ENCODE results near the gene CDKN2C.
"Not testable (repeated sequence)": the region's sequence is repeated elsewhere in the genome, so short reads cannot be mapped to it uniquely, and the experiment has no call there.

The CDKN2C gene

GRCh38 chr1:51002516-51002915 is 32.5 kb downstream of the CDKN2C start:
- no peak overlapping the region for H3K27ac ChIP-seq (replicated peaks)
- DNase-seq (ENCODE audit: low read depth in 1 of 2, low spot score in 1 of 2), result no peak
- TF ChIP-seq GABPA (IDR thresholded peaks at IDR 0.05; ENCODE audit: low read depth) (no peak), POLR2AphosphoS5 (IDR thresholded peaks at IDR 0.05; ENCODE audit: low read depth) (no peak), SPI1 (IDR thresholded peaks at IDR 0.05; ENCODE audit: borderline replicate concordance, low read depth) (no peak)
- TF ChIP-seq, protein P1, sequence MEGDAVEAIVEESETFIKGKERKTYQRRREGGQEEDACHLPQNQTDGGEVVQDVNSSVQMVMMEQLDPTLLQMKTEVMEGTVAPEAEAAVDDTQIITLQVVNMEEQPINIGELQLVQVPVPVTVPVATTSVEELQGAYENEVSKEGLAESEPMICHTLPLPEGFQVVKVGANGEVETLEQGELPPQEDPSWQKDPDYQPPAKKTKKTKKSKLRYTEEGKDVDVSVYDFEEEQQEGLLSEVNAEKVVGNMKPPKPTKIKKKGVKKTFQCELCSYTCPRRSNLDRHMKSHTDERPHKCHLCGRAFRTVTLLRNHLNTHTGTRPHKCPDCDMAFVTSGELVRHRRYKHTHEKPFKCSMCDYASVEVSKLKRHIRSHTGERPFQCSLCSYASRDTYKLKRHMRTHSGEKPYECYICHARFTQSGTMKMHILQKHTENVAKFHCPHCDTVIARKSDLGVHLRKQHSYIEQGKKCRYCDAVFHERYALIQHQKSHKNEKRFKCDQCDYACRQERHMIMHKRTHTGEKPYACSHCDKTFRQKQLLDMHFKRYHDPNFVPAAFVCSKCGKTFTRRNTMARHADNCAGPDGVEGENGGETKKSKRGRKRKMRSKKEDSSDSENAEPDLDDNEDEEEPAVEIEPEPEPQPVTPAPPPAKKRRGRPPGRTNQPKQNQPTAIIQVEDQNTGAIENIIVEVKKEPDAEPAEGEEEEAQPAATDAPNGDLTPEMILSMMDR (IDR thresholded peaks at IDR 0.05; ENCODE audit: insufficient read depth, low read length), result no peak
- TF ChIP-seq, protein P2, sequence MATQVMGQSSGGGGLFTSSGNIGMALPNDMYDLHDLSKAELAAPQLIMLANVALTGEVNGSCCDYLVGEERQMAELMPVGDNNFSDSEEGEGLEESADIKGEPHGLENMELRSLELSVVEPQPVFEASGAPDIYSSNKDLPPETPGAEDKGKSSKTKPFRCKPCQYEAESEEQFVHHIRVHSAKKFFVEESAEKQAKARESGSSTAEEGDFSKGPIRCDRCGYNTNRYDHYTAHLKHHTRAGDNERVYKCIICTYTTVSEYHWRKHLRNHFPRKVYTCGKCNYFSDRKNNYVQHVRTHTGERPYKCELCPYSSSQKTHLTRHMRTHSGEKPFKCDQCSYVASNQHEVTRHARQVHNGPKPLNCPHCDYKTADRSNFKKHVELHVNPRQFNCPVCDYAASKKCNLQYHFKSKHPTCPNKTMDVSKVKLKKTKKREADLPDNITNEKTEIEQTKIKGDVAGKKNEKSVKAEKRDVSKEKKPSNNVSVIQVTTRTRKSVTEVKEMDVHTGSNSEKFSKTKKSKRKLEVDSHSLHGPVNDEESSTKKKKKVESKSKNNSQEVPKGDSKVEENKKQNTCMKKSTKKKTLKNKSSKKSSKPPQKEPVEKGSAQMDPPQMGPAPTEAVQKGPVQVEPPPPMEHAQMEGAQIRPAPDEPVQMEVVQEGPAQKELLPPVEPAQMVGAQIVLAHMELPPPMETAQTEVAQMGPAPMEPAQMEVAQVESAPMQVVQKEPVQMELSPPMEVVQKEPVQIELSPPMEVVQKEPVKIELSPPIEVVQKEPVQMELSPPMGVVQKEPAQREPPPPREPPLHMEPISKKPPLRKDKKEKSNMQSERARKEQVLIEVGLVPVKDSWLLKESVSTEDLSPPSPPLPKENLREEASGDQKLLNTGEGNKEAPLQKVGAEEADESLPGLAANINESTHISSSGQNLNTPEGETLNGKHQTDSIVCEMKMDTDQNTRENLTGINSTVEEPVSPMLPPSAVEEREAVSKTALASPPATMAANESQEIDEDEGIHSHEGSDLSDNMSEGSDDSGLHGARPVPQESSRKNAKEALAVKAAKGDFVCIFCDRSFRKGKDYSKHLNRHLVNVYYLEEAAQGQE (IDR thresholded peaks at IDR 0.05; ENCODE audit: insufficient replicate concordance, low read depth), result no peak
- H3K27me3 ChIP-seq (ENCODE audit: insufficient read depth, poor library complexity, severe bottlenecking), result no peaks in the 10 kb centered on the region
- no peak overlapping the region for H3K4me3 ChIP-seq (replicated peaks; ENCODE audit: insufficient read depth, low read length)

DNA sequence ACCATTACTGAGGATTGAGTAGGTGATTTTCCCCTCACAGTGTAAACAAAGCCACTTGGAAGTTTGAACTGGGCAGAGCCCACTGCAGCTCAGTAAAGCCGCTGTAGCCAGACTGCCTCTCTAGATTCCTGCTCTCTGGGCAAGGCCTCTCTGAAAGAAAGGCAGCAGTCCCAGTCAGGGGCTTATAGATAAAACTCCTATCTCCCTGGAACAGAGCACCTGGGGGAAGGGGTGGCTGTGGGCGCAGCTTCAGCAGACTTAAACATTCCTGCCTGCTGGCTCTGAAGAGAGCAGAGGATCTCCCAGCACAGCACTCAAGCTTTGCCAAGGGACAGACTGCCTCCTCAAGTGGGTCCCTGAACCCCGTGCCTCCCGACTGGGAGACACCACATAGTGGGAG is 35.5 kb downstream of the CDKN2C start:
- DNase-seq (ENCODE audit: low read depth in 1 of 2, low spot score in 1 of 2); H3K27me3 ChIP-seq (ENCODE audit: insufficient read depth, poor library complexity, severe bottlenecking); H3K4me3 ChIP-seq (replicated peaks; ENCODE audit: insufficient read depth, low read length); H3K27ac ChIP-seq (replicated peaks): not testable (repeated sequence)

GRCh38 chr1:51009381-51009780 is 39.3 kb downstream of the CDKN2C start:
- TF ChIP-seq, protein P1 (IDR thresholded peaks at IDR 0.05; ENCODE audit: insufficient read depth, low read length), result no peak
- TF ChIP-seq, protein P2 (IDR thresholded peaks at IDR 0.05; ENCODE audit: insufficient replicate concordance, low read depth), result no peak
- TF ChIP-seq GABPA (IDR thresholded peaks at IDR 0.05; ENCODE audit: low read depth), result no peak
- TF ChIP-seq SPI1 (IDR thresholded peaks at IDR 0.05; ENCODE audit: borderline replicate concordance, low read depth), result no peak
- TF ChIP-seq POLR2AphosphoS5 (IDR thresholded peaks at IDR 0.05; ENCODE audit: low read depth), result no peak
- Histone ChIP-seq H3K27ac (replicated peaks) (no peak overlapping the region), H3K27me3 (ENCODE audit: insufficient read depth, poor library complexity, severe bottlenecking) (no peaks in the 10 kb centered on the region), H3K4me3 (replicated peaks; ENCODE audit: insufficient read depth, low read length) (no peak overlapping the region)
- DNase-seq (ENCODE audit: low read depth in 1 of 2, low spot score in 1 of 2), result no peak

DNA sequence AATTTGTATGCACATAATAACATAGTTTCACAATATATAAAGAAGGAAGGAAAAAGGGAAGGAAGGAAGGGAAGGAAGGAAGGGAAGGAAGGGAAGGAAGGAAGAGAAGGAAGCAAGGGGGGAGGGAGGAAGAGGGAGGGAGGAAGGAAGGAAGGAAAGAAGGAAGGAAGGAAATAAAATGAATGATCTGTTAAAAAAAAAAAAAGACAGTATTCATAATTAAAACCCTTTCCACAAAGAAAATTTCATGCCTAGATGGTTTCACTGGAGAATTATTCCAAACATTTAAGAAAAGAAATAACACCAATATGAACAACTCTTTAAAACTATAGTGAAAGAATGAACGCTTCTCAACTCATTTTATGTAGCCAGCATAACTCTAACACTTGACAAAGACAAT is 44.8 kb downstream of the CDKN2C start:
- no peak for DNase-seq (ENCODE audit: low read depth in 1 of 2, low spot score in 1 of 2)
- no peak for TF ChIP-seq GABPA (IDR thresholded peaks at IDR 0.05; ENCODE audit: low read depth)
- TF ChIP-seq POLR2AphosphoS5 (IDR thresholded peaks at IDR 0.05; ENCODE audit: low read depth), result no peak
- no peak for TF ChIP-seq SPI1 (IDR thresholded peaks at IDR 0.05; ENCODE audit: borderline replicate concordance, low read depth)
- TF ChIP-seq, protein P2 (IDR thresholded peaks at IDR 0.05; ENCODE audit: insufficient replicate concordance, low read depth), result no peak
- TF ChIP-seq, protein P1 (IDR thresholded peaks at IDR 0.05; ENCODE audit: insufficient read depth, low read length), result no peak

More for the DNA sequence above, 44.8 kb downstream of the CDKN2C start:
- no peak overlapping the region for H3K27ac ChIP-seq (replicated peaks)
- H3K27me3 ChIP-seq (ENCODE audit: insufficient read depth, poor library complexity, severe bottlenecking), result no peaks in the 10 kb centered on the region
- no peak overlapping the region for H3K4me3 ChIP-seq (replicated peaks; ENCODE audit: insufficient read depth, low read length)
